GM19452 (cell line): ENCODE measurements around the gene PRRT1.
A peak's percentile ranks its signal among the peaks of the same experiment; 100 is the strongest.

Experiments used
- ATAC-seq: cut with Tn5 transposase; IDR thresholded peaks from one replicate; pipeline ENCODE4 v1.9.1; 2021; ENCODE audit not compliant: unreplicated experiment

Gene PRRT1

DNA sequence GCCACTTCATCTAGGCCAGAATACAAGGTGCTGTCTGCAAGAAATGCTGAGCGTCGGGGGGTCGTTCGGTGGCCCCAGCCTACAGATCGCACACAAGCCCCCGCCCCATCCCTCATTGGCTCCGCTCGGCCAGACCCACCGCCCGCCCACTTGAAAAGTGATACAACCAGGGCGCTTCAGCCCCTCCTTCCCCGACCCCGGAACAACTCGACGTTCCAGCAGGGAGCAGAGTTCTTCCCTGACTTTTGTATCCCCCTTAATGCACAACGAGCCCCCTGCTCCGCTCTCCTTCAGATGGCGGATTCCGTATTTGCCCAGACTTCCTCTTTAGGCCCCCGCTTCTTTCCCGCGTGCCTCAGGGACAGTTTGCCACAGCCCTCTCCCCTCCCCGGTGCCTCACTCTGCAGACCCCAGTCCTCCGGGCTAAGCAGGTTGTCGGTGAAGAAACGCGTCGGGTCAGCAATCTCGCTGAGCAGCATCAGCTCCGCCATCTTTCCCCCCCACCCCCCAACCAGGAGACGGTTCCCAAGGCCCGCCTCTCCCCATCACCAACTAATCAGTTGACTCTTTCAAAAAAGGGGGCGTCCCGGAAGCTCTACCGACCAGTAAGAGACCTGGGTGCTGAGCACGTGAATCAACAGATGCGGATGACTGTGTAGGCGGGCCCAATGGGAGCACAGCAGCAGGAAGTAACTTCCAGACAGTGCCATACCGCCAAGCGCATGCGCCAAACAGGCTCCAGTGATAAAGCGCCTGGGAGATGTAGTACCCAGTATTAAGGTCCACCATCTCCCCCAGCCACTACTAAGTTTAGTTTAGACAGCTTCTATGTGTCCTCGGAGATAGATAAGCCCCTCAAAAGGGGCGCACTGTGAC is 23.8 kb downstream of the PRRT1 start, which contains the start of gene ATF6B:
ATF6B (minus strand) TSS at position 530 of the 876 bp plus-strand sequence; CDS start at position 491, 39 bp downstream.
- ATAC-seq = peak; percentile 86

DNA sequence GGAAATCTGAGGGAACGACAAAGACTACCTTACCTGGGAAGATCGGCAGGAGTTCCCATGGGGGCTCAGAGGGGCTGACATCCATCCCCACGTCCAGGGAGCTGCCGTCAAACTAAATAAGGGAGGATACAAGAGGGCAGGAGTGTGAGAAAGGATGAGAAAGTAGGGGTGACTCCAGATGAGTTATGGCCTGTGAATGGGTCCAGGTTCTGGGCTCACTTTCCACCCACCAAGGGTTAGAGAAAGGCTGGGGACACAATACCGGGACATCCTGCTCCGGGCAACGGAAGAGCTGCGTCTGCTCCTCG is 24.4 kb downstream of the PRRT1 start:
- no peak for ATAC-seq

DNA sequence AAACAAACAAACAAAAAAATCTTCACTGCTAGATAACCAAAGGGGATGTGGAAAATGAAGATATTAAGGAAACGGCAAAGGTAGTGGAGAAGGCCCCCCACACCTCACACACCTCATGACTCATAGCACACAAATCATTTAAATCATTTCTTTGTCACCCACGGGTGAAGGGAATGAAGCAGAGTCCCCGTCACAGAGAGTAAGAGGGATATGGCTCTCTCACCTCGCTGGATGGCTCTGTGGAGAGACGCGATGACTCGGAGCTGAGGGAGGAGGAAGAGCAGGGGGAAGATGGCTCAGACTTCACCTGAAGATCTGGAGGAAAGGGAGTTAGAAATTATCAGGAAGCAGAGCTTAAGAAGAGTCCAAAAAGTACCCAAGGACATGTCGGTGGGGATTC is 24.9 kb downstream of the PRRT1 start:
- no peak for ATAC-seq

- no peak for ATAC-seq
Measured at GRCh38 chr6:32123681-32124080, 28.1 kb downstream of the PRRT1 start.

- ATAC-seq = no peak
Measured at GRCh38 chr6:32120573-32121059, 31.1 kb downstream of the PRRT1 start.

DNA sequence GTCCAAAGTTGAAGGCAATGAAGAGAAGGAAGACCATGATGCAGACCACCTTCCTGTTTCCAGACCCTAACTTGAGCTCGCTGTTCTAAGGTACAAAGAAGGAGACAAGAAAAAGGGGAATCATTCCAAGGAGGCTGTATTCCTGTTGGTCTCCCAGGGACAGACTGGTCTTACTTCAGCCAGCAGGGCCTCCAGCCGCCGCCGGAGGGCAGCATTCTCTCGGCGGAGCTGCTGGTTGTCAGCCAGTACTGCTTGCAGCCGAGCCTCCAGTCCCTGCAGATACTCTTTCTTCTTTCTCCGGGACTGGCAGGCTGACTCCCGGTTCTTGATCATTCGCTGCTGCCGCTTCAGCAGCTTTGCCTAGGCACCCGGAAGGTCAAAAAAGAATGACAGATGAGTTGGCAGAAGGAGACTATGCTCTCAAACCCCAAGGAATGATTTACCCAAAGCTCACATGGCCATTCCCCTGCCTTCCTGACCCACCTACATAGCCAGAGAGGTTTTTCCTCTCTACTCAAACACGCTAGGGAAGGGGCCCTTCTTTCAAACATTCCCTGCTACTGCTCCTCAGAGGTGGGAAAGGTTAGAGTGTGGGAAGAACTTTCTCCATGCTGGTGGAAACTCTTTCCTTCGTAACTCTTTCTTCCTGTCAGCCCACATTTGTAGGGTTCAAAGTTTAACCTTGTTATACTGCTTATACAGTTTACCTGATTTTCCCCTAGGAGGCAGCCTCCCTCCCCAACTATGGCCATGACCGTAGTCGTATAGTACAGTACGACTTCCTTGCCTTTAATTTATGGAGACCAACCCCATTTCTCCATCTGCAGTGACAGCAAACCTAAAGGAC is 32.7 kb downstream of the PRRT1 start:
- ATAC-seq = no peak

DNA sequence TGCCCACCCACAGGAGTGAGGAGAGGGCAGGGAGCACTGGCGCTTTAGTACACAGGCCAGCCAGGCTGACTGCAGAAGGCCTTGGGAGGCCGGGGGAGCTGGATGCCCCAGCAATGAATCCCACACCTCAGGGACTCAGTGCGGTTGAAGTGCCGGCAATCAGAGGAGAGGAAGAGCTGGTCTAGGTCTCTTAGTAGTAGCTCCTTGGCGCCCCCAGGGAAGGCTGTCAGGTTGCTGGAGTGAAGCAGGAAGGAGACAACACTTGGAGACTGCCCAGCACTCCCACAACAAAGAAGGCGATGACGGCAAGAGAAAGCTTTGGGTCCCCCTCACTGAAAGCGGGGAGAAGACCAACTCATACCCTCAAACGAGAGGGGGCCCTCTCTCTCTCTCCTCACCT is 34.3 kb downstream of the PRRT1 start:
- ATAC-seq = no peak

DNA sequence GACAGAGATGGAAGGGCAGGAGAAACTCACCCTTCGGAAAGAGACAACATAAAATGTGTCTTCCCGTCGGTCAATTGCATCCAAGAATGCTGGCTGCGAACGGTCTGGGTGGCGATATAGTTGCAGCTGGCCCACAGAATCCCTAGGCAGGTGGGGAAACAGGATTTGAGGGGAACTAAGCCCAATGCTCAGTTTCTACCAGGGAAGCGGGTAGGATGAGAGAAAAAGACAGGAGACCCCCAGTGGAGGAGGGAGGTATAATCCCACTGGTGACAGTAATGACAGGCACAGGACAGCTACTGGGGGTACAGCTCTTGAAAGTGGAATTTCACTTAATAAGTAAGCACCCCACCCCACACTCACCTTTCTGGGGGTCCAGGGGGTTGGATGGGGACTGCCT is 35.1 kb downstream of the PRRT1 start:
- no peak for ATAC-seq

DNA sequence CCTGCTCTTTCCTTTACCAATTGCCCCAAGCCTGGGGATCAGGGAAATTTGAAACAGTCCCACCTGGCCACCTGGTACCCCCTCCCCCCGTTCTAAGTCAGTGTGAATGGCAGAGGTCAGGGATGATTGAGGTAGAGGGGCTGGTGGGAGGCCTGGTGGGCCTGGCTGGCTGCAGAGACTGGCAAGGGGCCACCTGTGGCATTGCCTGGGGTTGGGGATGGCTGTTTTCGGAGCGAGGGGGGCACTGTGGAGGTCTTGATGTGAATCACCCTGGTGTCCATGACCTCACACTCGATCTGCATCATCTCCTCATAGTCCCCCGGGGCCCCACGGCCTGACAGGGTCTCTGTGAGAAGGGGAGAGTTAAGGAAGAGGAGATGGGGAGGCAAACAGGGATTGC is 36.1 kb downstream of the PRRT1 start:
- ATAC-seq = no peak

DNA sequence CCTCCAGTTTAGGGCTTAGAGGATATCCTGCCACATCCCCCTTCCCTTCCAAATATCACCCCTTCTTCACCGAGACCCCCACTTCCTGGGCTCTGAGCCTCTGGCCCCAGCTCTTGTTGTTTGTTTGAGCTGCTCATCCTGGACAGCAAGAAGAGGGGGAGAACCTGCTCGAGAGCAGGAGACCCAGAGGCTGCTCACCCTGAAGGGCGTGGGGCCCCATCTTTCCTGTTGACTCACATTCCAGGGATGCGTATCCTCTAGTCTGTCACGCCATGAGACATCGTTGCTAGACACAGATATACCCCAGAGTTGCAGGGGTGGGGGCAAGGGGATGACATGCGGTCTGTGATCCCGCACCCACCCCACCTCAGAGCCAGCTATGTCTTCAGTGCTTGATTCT is 36.9 kb downstream of the PRRT1 start:
- no peak for ATAC-seq

- ATAC-seq = no peak
Measured at GRCh38 chr6:32113386-32114352, 38.1 kb downstream of the PRRT1 start.

- no peak for ATAC-seq
Measured at GRCh38 chr6:32112431-32112980, 39.2 kb downstream of the PRRT1 start.

DNA sequence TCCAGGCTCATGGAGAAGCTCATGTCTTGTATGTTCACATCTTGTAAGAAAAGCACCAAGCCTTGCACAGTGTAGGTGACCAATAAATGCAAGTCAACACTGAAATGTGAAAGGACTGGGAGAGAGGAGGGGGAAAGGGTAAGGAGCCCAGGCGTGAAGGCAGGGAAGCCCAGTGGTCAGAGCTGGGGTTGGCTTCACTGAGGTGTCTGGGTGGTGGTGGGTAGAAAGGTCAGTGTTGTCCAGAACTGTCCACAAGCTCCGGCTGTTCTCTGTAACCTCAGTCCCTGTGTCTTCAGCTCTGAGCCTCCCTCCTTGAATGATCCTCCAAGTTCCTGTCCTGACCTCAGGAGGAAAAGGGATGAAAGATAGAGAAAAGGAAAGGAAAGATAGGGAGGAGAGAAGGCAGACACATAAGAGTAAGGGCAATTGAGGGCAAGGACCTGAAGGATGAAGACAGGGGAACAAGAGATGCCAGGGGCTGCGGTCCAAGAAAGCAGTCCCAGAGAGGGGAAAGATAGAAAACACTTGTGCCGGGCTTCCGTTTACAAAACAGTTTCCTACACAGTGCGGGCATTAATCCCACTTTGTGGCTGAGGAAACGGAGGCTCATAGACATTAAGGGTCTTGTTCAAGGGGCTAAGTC is 40.2 kb downstream of the PRRT1 start:
- ATAC-seq = no peak

DNA sequence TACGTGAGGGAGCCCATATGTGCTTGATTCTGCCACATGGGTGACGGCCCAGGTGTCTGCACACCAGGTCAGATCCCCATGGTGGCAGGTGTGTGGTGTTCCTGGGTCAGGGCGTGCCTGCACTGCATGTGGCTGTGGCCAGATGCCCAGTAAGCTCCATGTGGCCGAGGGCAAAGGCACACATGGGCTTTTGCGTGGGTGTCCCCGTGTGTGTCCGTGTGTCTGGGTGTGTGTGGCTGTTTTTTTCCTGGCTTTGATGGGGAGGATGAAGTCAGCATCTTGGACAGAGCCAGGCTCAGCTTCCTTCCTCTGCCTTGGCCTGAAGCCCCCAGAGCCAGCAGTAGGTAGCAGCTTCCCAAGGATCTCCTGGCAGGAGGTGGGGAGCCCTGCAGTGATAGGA is 41.1 kb downstream of the PRRT1 start:
- no peak for ATAC-seq

DNA sequence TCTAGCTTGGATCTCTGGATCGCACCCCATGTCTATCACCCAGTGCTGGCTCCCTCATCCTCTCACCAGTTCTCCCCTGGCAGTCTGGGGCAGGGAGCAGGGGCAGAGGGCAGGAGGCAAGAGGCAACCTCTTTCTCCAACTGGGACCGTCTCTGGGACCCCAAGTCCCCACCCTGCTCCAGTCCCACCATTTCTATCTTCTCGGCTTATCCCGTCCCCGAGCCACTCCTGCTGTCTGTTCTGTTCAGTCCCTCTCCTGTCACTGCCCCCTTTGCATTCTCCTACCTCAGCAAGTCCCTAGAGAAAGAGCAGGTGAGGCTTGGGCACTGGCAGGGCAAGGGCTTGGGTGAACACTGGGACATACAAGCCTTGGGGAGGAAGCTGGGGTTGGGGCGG is 42.0 kb downstream of the PRRT1 start:
- no peak for ATAC-seq

DNA sequence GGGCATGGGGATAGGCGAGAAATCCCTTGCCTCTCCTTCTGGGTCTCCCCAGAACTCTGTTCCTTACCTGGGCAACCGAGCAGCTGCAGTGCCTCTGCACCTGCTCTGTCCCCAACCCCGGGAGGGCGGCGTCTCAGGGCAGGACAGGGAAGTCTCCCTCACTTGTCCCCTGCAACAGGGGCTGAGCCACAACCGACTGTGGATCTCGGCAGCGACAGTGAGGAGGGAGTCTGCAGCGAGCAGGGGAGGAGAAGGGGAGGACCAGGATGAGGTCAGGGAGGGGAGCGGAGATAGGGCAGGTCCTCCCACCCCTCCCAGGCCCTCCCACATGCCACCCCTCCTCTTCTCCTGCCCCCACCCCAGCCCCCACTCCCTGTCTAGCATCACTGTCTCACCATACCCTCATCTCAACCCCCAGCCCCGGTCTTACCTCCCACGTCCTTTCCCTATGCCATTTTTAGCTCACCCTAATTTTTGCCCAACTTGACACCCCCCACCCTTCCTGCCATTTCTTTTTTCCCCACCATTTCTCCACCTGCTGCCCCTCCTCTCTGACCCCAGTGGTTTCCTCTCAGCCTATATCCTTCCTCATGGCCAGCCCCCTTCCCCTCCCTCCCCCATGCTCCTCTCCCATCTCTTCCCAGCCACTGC is 42.5 kb downstream of the PRRT1 start, which contains the start of gene TNXB:
TNXB (minus strand) TSS at position 225 of the 651 bp plus-strand sequence. CDS start 11,140 bp downstream, outside the sequence.
- ATAC-seq = no peak

DNA sequence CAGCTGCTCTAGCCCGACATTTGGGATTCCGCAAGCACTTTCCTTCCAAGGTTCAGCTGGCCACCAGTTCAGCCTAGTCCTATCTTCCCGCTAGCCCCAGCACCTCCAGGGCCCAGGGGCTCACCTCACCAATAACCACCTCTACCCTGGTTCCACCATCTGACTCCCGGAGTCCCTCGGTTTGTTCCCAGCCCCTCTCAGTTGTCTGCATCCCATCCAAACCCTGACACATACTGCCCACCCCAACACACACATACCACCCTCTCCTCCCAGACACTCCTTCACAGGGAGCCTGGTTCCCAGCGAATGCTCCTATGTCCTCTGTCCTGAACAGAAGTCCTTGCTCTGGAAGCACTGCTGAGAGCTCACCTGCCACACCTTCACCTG is 43.0 kb downstream of the PRRT1 start:
- ATAC-seq = no peak

- no peak for ATAC-seq
Measured at GRCh38 chr6:32108094-32108627, 43.6 kb downstream of the PRRT1 start.

GRCh38 chr6:32107406-32107805 is 44.3 kb downstream of the PRRT1 start:
- no peak for ATAC-seq
